GM13977 (cell line): ENCODE results near the gene CNIH1.
A peak's percentile ranks its signal among the peaks of the same experiment; 100 is the strongest.

ENCODE experiments used
- DNase-seq: peaks from one replicate; pipeline ENCODE4 v3.0.0; 2012; ENCODE audit warnings: low spot score
- CTCF ChIP-seq: IDR thresholded peaks from 2 replicates; pipeline ENCODE4 v1.5.1; 2012; ENCODE audit warnings: mild to moderate bottlenecking, control low read depth; ENCODE audit not compliant: insufficient read depth; ENCODE audit errors: extremely low read depth, missing control alignments
- in situ Hi-C: fragments of 300-500 bp; cut with MboI; formaldehyde crosslinking; loops from one replicate; pipeline ENCODE4 v1.12.0; 2022; ENCODE audit warnings: low sequenced_read_pairs, low pct_unique_long_range_greater_than_20kb, mixed read lengths, inconsistent platforms; ENCODE audit not compliant: unreplicated experiment

The CNIH1 gene

GRCh38 chr14:54440873-54441868 lies at the start of gene CNIH1:
Gene CNIH1 (minus strand): TSS chr14:54441374. CDS start chr14:54441327, 47 bp downstream.
- peak; percentile 98 for DNase-seq
- peak; percentile 91 for TF ChIP-seq CTCF
- in situ Hi-C loops = no loop called here

DNA sequence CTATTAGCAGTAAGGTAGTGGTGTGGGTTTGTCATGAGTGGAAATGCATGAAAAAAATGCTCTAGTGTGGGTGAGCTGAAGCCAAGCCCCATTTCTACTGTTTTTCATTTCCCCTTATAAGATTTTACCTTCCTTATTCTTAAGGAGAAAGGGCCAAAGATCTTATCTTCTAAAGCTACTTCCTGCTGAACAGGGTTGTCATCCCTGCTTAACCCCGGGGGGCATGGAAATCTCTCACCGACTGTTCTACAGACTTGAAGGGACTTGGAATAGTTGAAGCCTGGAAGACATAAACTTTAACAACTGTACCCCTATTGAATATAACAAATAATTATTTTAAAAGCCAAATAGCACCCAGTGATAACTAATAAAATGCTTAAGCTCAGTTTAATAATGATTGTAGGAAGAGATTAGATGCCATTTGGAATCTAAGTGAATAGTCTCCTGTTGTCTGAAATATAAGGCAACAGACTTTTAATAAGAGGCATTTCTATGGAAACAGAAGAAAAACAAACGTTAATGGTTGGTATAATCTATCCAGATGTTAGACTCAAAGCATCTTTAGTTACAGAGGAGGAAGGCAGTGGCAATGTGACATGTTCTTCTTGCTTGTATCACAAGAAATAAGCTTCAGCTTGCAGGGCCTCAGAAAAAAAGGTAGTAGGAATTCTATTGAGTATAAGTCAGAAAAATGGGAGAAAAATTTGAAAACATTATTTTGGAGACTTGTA lies 49.4 kb upstream of the CNIH1 start:
- no peak for TF ChIP-seq CTCF
- in situ Hi-C loops = no loop called here
- no peak for DNase-seq

GRCh38 chr14:54489731-54490444 lies 48.7 kb upstream of the CNIH1 start:
- DNase-seq = no peak
- in situ Hi-C loops = no loop called here
- TF ChIP-seq CTCF = no peak

- DNase-seq = no peak
- in situ Hi-C loops = no loop called here
These were observed 48.1 kb upstream of the CNIH1 start for GRCh38 chr14:54489318-54489683.

GRCh38 chr14:54488646-54489317 lies 47.6 kb upstream of the CNIH1 start, which contains the start of gene GMFB:
Gene GMFB (minus strand): TSS chr14:54488980. CDS start chr14:54488927, 53 bp downstream.
- in situ Hi-C loops = no loop called here
- DNase-seq = peak; percentile 94
- TF ChIP-seq CTCF = peak; percentile 24

More at GRCh38 chr14:54489318-54489683, 48.1 kb upstream of the CNIH1 start:
- no peak for TF ChIP-seq CTCF

DNA sequence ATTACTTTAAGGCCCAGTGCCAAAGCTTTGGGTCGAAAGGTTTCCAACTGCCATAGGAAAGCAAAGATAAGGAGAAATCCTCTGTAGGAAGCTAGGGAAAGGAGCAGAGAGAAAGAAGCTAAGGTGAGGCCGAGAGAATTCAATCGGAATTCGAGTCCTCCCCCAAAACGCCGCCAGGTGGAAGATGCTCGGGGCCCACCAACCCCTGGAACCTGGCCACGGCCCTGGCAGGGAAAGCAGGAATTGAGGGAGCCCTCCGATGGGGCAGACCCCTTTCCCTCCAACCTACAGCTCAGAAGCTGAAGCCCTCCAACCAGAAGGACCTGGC lies 47.1 kb upstream of the CNIH1 start:
- peak; percentile 7 for TF ChIP-seq CTCF
- no peak for DNase-seq
- in situ Hi-C loops = no loop called here
